Transverse colon (tissue), 4 donors: ENCODE data around the gene FASTKD1. TPM values are rescaled to one million over a fixed set of nuclear protein-coding genes. Genes with fewer than 3 reads are reported as not detected.
"Not testable (repeated sequence)": the region's sequence is repeated elsewhere in the genome, so short reads cannot be mapped to it uniquely, and the experiment has no call there.

ENCODE experiments used
- DNase-seq: peaks from one replicate; pipeline ENCODE4 v3.0.0-alpha.2; 2019
- H3K27ac ChIP-seq, 4 donors: fragments of 200-600 bp; sonication (generic); 2 replicates each; pipeline ENCODE4 v1.5.1; 2016 to 2018; ENCODE audit warnings: inconsistent platforms in 4 of 4
- H3K27me3 ChIP-seq: fragments of 200-600 bp; sonication (generic); 2 replicates; pipeline ENCODE4 v1.5.1; 2017; ENCODE audit warnings: inconsistent platforms
- H3K36me3 ChIP-seq, 4 donors: fragments of 200-600 bp; sonication (generic); 2 replicates each; pipeline ENCODE4 v1.5.1; 2017 to 2019; ENCODE audit warnings: inconsistent platforms in 4 of 4
- H3K4me1 ChIP-seq, 4 donors: fragments of 200-600 bp; sonication (generic); 2 replicates each; pipeline ENCODE4 v1.5.1; 2017 to 2020; ENCODE audit warnings: inconsistent platforms in 4 of 4
- H3K4me3 ChIP-seq, 4 donors: fragments of 200-600 bp; sonication (generic); 1 replicate in 1 of 4; 2 replicates in 3 of 4; pipeline versions ENCODE4 v1.5.1 to v1.6.1; 2017 to 2019; ENCODE audit warnings: inconsistent platforms in 4 of 4
- H3K9me3 ChIP-seq, 2 donors: fragments of 200-600 bp; sonication (generic); 2 replicates each; pipeline ENCODE4 v1.5.1; 2017 to 2019; ENCODE audit warnings: inconsistent platforms in 2 of 2
- CTCF ChIP-seq, 5 experiments: fragments of 200-600 bp in 3 of 5; fragments of 450-650 bp in 2 of 5; sonication (generic) in 3 of 5; IDR thresholded peaks; 1 replicate in 2 of 5; 2 replicates in 3 of 5; pipeline ENCODE4 v1.5.1; 2016 to 2017; ENCODE audit warnings: antibody characterized with exemption in 5 of 5, inconsistent platforms in 3 of 5, mild to moderate bottlenecking in 2 of 5, moderate library complexity in 1 of 5
- EP300 ChIP-seq: sonication (generic); formaldehyde crosslinking; IDR thresholded peaks from one replicate; pipeline ENCODE4 v1.6.1; 2017; ENCODE audit warnings: antibody characterized with exemption, low read depth
- POLR2A ChIP-seq: fragments of 450-650 bp; IDR thresholded peaks from one replicate; pipeline ENCODE4 v1.6.1; 2016; ENCODE audit warnings: antibody characterized with exemption, mild to moderate bottlenecking, moderate library complexity
- POLR2AphosphoS5 ChIP-seq, 3 donors: sonication (generic); formaldehyde crosslinking; IDR thresholded peaks; one replicate each; pipeline ENCODE4 v1.6.1; 2016; ENCODE audit warnings: antibody characterized with exemption in 3 of 3
- WGBS, 2 donors: methylation state at CpG; one replicate each; pipeline ENCODE4 v1.1.5; 2018; ENCODE audit warnings: low coverage in 1 of 2; 5-methylcytosine and 5-hydroxymethylcytosine counted together
- in situ Hi-C, 4 donors: fragments of 200-750 bp; cut with MboI; loops; one replicate each; pipeline versions ENCODE4 v1.15.0 to v1.15.1; 2017; ENCODE audit warnings: low sequenced_read_pairs in 3 of 4, low pct_ligation_motif_present in 1 of 4, low pct_unique_long_range_greater_than_20kb in 1 of 4
- intact Hi-C: fragments of 100-400 bp; cut with DNase I; formaldehyde crosslinking; loops from one replicate; pipeline ENCODE4 v1.15.1; 2023; ENCODE audit warnings: low total_unique reads
- total RNA-seq, 4 donors: library from RNA; depleted of rRNA; stranded (reverse); fragments of >200 nt; gene quantifications; one replicate each; pipeline ENCODE4 v1.1.0, GENCODE V29; 2016

FASTKD1 gene
- total RNA-seq, 4 donors from 2014 or later: 19.5 to 77.2 (median 64.7) TPM

- intact Hi-C loops: no loop called here
- no peaks in the 10 kb centered on the region for H3K4me1 ChIP-seq
- TF ChIP-seq POLR2A: no peak
- no peak for TF ChIP-seq CTCF (IDR thresholded peaks at IDR 0.05)
- TF ChIP-seq EP300: no peak
- no peak for TF ChIP-seq POLR2AphosphoS5 (IDR thresholded peaks at IDR 0.05)
- H3K27me3 ChIP-seq: no peaks in the 10 kb centered on the region
- peaks cover 0 to 84% (median 33%) of the 10 kb centered on the region in 4 donors for H3K36me3 ChIP-seq
- in situ Hi-C loops: no loop called here
- no peak overlapping the region for H3K4me3 ChIP-seq
- H3K27ac ChIP-seq: no peak overlapping the region
- no peak for DNase-seq
- 80 to 85% methylated on average over 2 of the region's 2 CpGs for WGBS, 2 donors
- no peaks in the 10 kb centered on the region for H3K9me3 ChIP-seq
Measured at GRCh38 chr2:169613876-169614275, 40.2 kb upstream of the FASTKD1 start.

- peaks cover 0 to 96% (median 43%) of the 10 kb centered on the region in 4 donors for H3K36me3 ChIP-seq
- 74 to 95% methylated on average over 2 of the region's 2 CpGs for WGBS, 2 donors
- no peak for DNase-seq
- no peaks in the 10 kb centered on the region for H3K27me3 ChIP-seq
- in situ Hi-C loops (no loop called here), intact Hi-C loops (no loop called here)
- no peaks in the 10 kb centered on the region for H3K9me3 ChIP-seq
- H3K4me1 ChIP-seq: no peaks in the 10 kb centered on the region
- TF ChIP-seq POLR2A (no peak), POLR2AphosphoS5 (IDR thresholded peaks at IDR 0.05) (no peak), EP300 (no peak), CTCF (IDR thresholded peaks at IDR 0.05) (no peak)
- no peak overlapping the region for H3K4me3 ChIP-seq
- H3K27ac ChIP-seq: no peak overlapping the region
Measured at GRCh38 chr2:169609264-169609663, 35.6 kb upstream of the FASTKD1 start.

- intact Hi-C loops: no loop called here
- Histone ChIP-seq H3K36me3 (peaks cover 0 to 4% (median 2%) of the 10 kb centered on the region in 4 donors), H3K27me3 (no peaks in the 10 kb centered on the region), H3K27ac (no peak overlapping the region), H3K4me1 (peaks cover 0 to 5% (median 0%) of the 10 kb centered on the region in 4 donors), H3K4me3 (no peak overlapping the region), H3K9me3 (no peaks in the 10 kb centered on the region)
- in situ Hi-C loops: no loop called here
- DNase-seq: no peak
- no peak for TF ChIP-seq CTCF (IDR thresholded peaks at IDR 0.05)
- no peak for TF ChIP-seq POLR2A
- no peak for TF ChIP-seq POLR2AphosphoS5 (IDR thresholded peaks at IDR 0.05)
- no peak for TF ChIP-seq EP300
Measured at GRCh38 chr2:169599568-169599967, 25.9 kb upstream of the FASTKD1 start.

GRCh38 chr2:169598982-169599381, 25.3 kb upstream of the FASTKD1 start:
- H3K4me3 ChIP-seq: no peak overlapping the region
- no peaks in the 10 kb centered on the region for H3K36me3 ChIP-seq
- DNase-seq: no peak
- intact Hi-C loops (no loop called here), in situ Hi-C loops (no loop called here)
- no peak overlapping the region for H3K27ac ChIP-seq
- H3K27me3 ChIP-seq: no peaks in the 10 kb centered on the region
- peaks cover 0 to 5% (median 0%) of the 10 kb centered on the region in 4 donors for H3K4me1 ChIP-seq
- TF ChIP-seq POLR2A (no peak), EP300 (no peak), CTCF (IDR thresholded peaks at IDR 0.05) (no peak), POLR2AphosphoS5 (IDR thresholded peaks at IDR 0.05) (no peak)
- WGBS, 2 donors: 95 to 96% methylated on average over 2 of the region's 2 CpGs
- H3K9me3 ChIP-seq: no peaks in the 10 kb centered on the region

GRCh38 chr2:169596546-169596945, 22.9 kb upstream of the FASTKD1 start:
- in situ Hi-C loops, intact Hi-C loops, H3K27ac ChIP-seq, H3K9me3 ChIP-seq, H3K4me3 ChIP-seq, DNase-seq, H3K27me3 ChIP-seq, H3K4me1 ChIP-seq, H3K36me3 ChIP-seq: not testable (repeated sequence)
- 99 to 100% methylated on average over 6 of the region's 7 CpGs for WGBS, 2 donors
